SK-N-SH treated with all-trans-retinoic acid at 6 μM for 48 hours (cell line): ENCODE data around the gene PRR12.

Experiments
- ATAC-seq: fragments of 200-7000 bp; cut with Tn5 transposase; 3 replicates; pipeline ENCODE4 v1.9.1; 2020; ENCODE audit warnings: mild to moderate bottlenecking, moderate library complexity
- CREB5 ChIP-seq: fragments of 250-450 bp; sonication (Bioruptor Pico); IDR thresholded peaks from 2 replicates; pipeline ENCODE4 v1.5.1; 2020; ENCODE audit warnings: low read depth, mild to moderate bottlenecking, moderate library complexity
- CSDC2 ChIP-seq: fragments of 250-450 bp; sonication (Bioruptor Pico); IDR thresholded peaks from 2 replicates; pipeline ENCODE4 v1.5.0; 2020; ENCODE audit warnings: mild to moderate bottlenecking, moderate library complexity
- CSRNP3 ChIP-seq: fragments of 250-450 bp; sonication (Bioruptor Pico); IDR thresholded peaks from 2 replicates; pipeline ENCODE4 v1.5.1; 2021; ENCODE audit warnings: mild to moderate bottlenecking, moderate library complexity
- ESRRG ChIP-seq: fragments of 250-450 bp; sonication (Bioruptor Pico); IDR thresholded peaks from 2 replicates; pipeline ENCODE4 v1.6.1; 2021; ENCODE audit warnings: mild to moderate bottlenecking
- ISL1 ChIP-seq: fragments of 250-450 bp; sonication (Bioruptor Pico); IDR thresholded peaks from 2 replicates; pipeline ENCODE4 v2.1.2; 2022; ENCODE audit warnings: mild to moderate bottlenecking, moderate library complexity
- OSR1 ChIP-seq: fragments of 250-450 bp; sonication (Bioruptor Pico); IDR thresholded peaks from 2 replicates; pipeline ENCODE4 v1.8.0; 2022; ENCODE audit warnings: moderate library complexity, mild to moderate bottlenecking, inconsistent platforms
- PATZ1 ChIP-seq: fragments of 250-450 bp; sonication (Bioruptor Pico); IDR thresholded peaks from 2 replicates; pipeline ENCODE4 v1.8.0; 2020; ENCODE audit warnings: mild to moderate bottlenecking, moderate library complexity, borderline replicate concordance
- POU6F1 ChIP-seq: fragments of 250-450 bp; sonication (Bioruptor Pico); IDR thresholded peaks from 2 replicates; pipeline ENCODE4 v1.8.0; 2021; ENCODE audit warnings: low read depth, mild to moderate bottlenecking, moderate library complexity, borderline replicate concordance
- PPARA ChIP-seq: fragments of 250-450 bp; sonication (Bioruptor Pico); IDR thresholded peaks from 2 replicates; pipeline ENCODE4 v1.5.0; 2020; ENCODE audit warnings: mild to moderate bottlenecking, borderline replicate concordance
- RARB ChIP-seq: fragments of 250-450 bp; sonication (Bioruptor Pico); IDR thresholded peaks from 2 replicates; pipeline ENCODE4 v1.8.0; 2021; ENCODE audit warnings: mild to moderate bottlenecking, moderate library complexity
- TCF4 ChIP-seq: fragments of 250-450 bp; sonication (Bioruptor Pico); IDR thresholded peaks from 2 replicates; pipeline ENCODE4 v1.8.0; 2021; ENCODE audit warnings: mild to moderate bottlenecking, moderate library complexity, borderline replicate concordance
- TOX ChIP-seq: fragments of 250-450 bp; sonication (Bioruptor Pico); IDR thresholded peaks from 2 replicates; pipeline ENCODE4 v1.8.0; 2021; ENCODE audit warnings: mild to moderate bottlenecking, moderate library complexity, borderline replicate concordance
- TSHZ2 ChIP-seq: fragments of 250-450 bp; sonication (Bioruptor Pico); IDR thresholded peaks from 2 replicates; pipeline ENCODE4 v1.5.0; 2020; ENCODE audit warnings: mild to moderate bottlenecking, moderate library complexity
- ZFP3 ChIP-seq: fragments of 250-450 bp; sonication (Bioruptor Pico); IDR thresholded peaks from 2 replicates; pipeline ENCODE4 v1.5.0; 2020; ENCODE audit warnings: mild to moderate bottlenecking, moderate library complexity
- ZFP30 ChIP-seq: fragments of 450-650 bp; formaldehyde crosslinking; IDR thresholded peaks from 2 replicates; pipeline ENCODE4 v1.5.0; 2022; ENCODE audit warnings: mild to moderate bottlenecking, moderate library complexity
- ZNF565 ChIP-seq: fragments of 450-650 bp; formaldehyde crosslinking; conservative IDR thresholded peaks from 2 replicates; pipeline ENCODE4 v1.5.0; 2020; ENCODE audit warnings: low read depth, mild to moderate bottlenecking, moderate library complexity

The PRR12 gene

GRCh38 chr19:49544154-49544553, 46.8 kb upstream of the PRR12 start:
- no peak for ATAC-seq
- no peak for TF ChIP-seq CREB5 (CRISPR knock-in tag)
- TF ChIP-seq ZNF565 (CRISPR knock-in tag): no peak
- TF ChIP-seq TSHZ2 (CRISPR knock-in tag): no peak
- TF ChIP-seq PPARA: no peak
- no peak for TF ChIP-seq TOX (CRISPR knock-in tag)
- no peak for TF ChIP-seq CSRNP3 (CRISPR knock-in tag)
- TF ChIP-seq OSR1 (CRISPR knock-in tag): no peak
- TF ChIP-seq, all 23 proteins: peak for 0

- peak; percentile 94 for ATAC-seq
- no peak for TF ChIP-seq TCF4 (CRISPR knock-in tag)
These were observed 44.0 kb upstream of the PRR12 start for GRCh38 chr19:49546825-49547565.

GRCh38 chr19:49549045-49549444, 41.9 kb upstream of the PRR12 start:
- no peak for ATAC-seq
- TF ChIP-seq ISL1 (CRISPR knock-in tag) (no peak), CREB5 (CRISPR knock-in tag) (no peak)

GRCh38 chr19:49551531-49551930, 39.5 kb upstream of the PRR12 start:
- TF ChIP-seq ESRRG (CRISPR knock-in tag) (no peak), PPARA (no peak), TCF4 (CRISPR knock-in tag) (no peak), TOX (CRISPR knock-in tag) (no peak), POU6F1 (CRISPR knock-in tag) (no peak), PATZ1 (no peak), CREB5 (CRISPR knock-in tag) (no peak), CSDC2 (CRISPR knock-in tag) (no peak), RARB (no peak), ZFP30 (CRISPR knock-in tag) (no peak), ZFP3 (CRISPR knock-in tag) (no peak)
- ATAC-seq: no peak
